Measurements from ENCODE around the gene RNF113B.

The RNF113B gene

GRCh38 chr13:98176777-98177608 lies at the start of gene RNF113B:
Gene RNF113B (minus strand): TSS chr13:98177269. CDS start chr13:98177236, 33 bp downstream.
- DNase-seq (ENCODE audit: low read depth in 2 of 2) = no peak

- DNase-seq (ENCODE audit: low read depth in 2 of 2) = no peak
These were observed 49.4 kb upstream of the RNF113B start for GRCh38 chr13:98226496-98226895.

- DNase-seq (ENCODE audit: low read depth in 2 of 2) = no peak
These were observed 48.2 kb upstream of the RNF113B start for GRCh38 chr13:98225036-98225940.

- DNase-seq (ENCODE audit: low read depth in 2 of 2) = no peak
These were observed 47.5 kb upstream of the RNF113B start for GRCh38 chr13:98224557-98224956.

GRCh38 chr13:98223741-98224140 lies 46.7 kb upstream of the RNF113B start:
- no peak for DNase-seq (ENCODE audit: low read depth in 2 of 2)

GRCh38 chr13:98222816-98223215 lies 45.7 kb upstream of the RNF113B start:
- DNase-seq (ENCODE audit: low read depth in 2 of 2) = no peak

GRCh38 chr13:98222081-98222554 lies 45.0 kb upstream of the RNF113B start:
- no peak for DNase-seq (ENCODE audit: low read depth in 2 of 2)

- no peak for DNase-seq (ENCODE audit: low read depth in 2 of 2)
These were observed 44.2 kb upstream of the RNF113B start for GRCh38 chr13:98221234-98221633.

GRCh38 chr13:98220271-98220791 lies 43.3 kb upstream of the RNF113B start:
- DNase-seq (ENCODE audit: low read depth in 2 of 2) = no peak

- DNase-seq (ENCODE audit: low read depth in 2 of 2) = no peak
These were observed 42.6 kb upstream of the RNF113B start for GRCh38 chr13:98219685-98220084.

GRCh38 chr13:98217597-98217996 lies 40.5 kb upstream of the RNF113B start:
- no peak for DNase-seq (ENCODE audit: low read depth in 2 of 2)

- DNase-seq (ENCODE audit: low read depth in 2 of 2) = no peak
These were observed 39.7 kb upstream of the RNF113B start for GRCh38 chr13:98216711-98217285.

GRCh38 chr13:98216135-98216565 lies 39.1 kb upstream of the RNF113B start:
- DNase-seq (ENCODE audit: low read depth in 2 of 2) = no peak

- no peak for DNase-seq (ENCODE audit: low read depth in 2 of 2)
These were observed 38.4 kb upstream of the RNF113B start for GRCh38 chr13:98215508-98215907.

- DNase-seq (ENCODE audit: low read depth in 2 of 2) = no peak
These were observed 37.6 kb upstream of the RNF113B start for GRCh38 chr13:98214707-98215106.

- no peak for DNase-seq (ENCODE audit: low read depth in 2 of 2)
These were observed 37.1 kb upstream of the RNF113B start for GRCh38 chr13:98214008-98214643.

- no peak for DNase-seq (ENCODE audit: low read depth in 2 of 2)
These were observed 36.3 kb upstream of the RNF113B start for GRCh38 chr13:98213354-98213753.

- no peak for DNase-seq (ENCODE audit: low read depth in 2 of 2)
These were observed 35.7 kb upstream of the RNF113B start for GRCh38 chr13:98212763-98213162.

- no peak for DNase-seq (ENCODE audit: low read depth in 2 of 2)
These were observed 31.5 kb upstream of the RNF113B start for GRCh38 chr13:98208606-98209005.

- DNase-seq (ENCODE audit: low read depth in 2 of 2) = no peak
These were observed 30.3 kb upstream of the RNF113B start for GRCh38 chr13:98207416-98207815.

- DNase-seq (ENCODE audit: low read depth in 2 of 2) = peak; percentile 86 to 88
These were observed 29.9 kb upstream of the RNF113B start for GRCh38 chr13:98206946-98207345.
